ENCODE results near the gene CCDC126.
"Not testable (repeated sequence)": the region's sequence is repeated elsewhere in the genome, so short reads cannot be mapped to it uniquely, and the experiment has no call there.

Gene CCDC126

DNA sequence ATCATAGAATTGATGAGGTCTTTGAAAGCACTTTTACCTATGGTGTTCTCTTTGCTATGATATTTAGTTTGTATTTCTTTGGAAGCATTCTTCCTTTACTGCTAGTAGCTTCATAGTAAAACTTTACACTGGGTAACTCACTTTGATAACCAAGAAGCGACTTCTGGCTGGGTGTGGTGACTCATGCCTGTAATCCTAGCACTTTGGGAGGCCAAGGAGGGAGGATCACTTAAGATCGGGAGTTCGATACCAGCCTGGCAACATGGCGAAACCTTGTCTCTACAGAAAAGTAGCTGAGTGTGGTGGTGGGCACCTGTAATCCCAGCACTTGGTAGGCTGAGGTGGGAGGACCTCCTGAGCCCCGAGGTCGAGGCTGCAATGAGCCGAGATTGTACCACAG, 36.2 kb downstream of the CCDC126 start:
- no peak for ATAC-seq

DNA sequence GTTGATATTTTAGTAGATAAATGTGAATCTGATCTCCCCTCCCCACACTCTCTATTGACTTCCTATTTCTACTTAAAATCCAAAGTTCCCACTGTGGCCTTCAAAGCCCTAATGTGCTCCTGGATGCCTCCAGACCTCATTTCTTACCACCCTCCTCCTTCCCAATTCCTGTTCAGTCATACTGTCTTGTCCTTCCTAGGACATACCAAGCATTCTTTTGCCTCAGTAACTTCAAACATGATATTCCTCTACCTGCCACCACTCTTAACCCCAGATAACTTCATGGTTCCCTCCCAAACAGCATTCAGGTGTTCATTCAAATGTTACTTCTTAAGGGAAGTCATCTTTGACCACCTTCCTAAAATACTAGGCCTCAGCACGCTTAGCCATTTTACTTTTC, 48.6 kb downstream of the CCDC126 start:
- no peak for ATAC-seq

DNA sequence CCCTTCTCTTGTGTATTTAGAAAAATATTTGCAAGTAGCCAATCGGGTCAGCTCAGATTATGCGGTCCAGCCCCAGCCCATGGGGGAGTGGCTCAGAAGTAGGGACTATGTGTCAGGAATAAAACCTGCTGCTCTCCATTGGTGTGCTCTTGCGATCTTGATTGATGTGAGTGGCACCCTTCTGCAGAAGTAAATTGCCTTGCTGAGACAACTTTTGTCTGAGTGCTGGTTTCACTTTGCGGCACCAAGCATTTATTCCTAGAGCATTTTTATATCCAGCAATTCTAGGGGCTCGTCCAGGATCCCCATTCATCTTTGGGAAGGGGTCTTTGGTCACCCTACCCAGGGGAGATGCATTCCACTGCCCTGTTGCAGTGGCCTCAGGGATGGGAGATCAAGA, 56.8 kb downstream of the CCDC126 start:
- no peak for ATAC-seq

DNA sequence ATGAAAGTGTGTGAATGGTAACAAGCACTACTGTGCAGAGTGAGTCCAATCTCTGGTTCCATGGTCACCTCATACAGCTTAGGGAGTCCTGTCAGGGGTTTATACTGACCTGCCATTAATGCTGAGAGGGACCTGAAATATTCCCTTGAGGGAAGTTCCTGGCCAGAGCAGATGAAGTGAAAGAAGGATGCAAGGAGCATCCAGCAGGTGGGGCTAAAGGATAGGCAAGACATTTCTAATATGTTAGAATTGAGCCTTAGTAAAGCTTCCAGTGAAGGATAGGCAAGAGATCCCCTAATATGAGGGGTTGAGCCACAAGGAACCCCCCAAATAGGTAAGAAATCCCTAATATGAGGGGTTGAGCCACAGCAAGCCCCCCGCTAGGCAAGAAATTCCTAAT, 57.3 kb downstream of the CCDC126 start:
- no peak for ATAC-seq

DNA sequence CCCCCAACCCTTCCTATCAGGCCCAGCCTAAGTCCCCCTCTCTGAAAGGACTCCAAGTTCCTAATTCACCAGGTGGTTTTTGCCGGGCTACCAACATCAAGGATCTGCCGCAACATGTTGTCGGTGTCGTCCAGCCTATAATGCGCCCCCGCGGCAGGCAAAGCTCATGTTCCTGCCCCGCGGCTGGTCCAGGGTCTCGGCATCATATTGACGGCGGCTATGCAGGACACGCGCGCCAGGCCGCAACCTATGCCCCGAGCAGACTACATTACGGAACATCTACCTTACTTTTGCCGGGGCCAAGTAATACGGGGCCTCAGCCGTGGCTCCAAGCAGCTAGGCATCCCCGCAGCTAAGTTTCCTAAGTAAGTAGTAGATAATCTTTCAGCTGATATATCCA, 58.3 kb downstream of the CCDC126 start:
- ATAC-seq: no peak

DNA sequence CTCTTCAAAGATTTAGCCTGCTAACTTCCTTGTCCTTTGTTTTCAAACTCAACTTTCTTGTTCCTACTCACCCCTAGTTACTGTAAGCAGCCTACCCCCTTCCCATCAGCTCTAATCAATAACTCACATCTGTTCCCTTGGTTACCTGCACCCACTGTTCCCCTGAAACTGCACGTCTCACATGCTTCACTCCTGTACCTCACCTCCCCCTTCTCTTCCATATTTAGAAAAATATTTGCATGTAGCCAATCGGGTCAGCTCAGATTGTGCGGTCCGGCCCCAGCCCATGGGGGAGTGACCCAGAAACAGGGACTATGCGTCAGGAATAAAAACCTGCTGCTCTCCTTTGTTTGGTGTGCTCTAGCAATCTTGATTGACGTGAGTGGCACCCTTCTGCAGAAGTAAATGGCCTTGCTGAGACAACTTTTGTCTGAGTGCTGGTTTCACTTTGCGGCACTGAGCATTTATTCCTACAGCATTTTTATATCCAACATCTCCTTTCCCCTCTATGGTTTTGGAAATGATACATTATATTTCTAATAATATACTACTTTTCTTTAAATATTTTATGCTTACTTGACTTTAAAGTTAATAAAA, 61.7 kb downstream of the CCDC126 start:
- ATAC-seq: no peak

DNA sequence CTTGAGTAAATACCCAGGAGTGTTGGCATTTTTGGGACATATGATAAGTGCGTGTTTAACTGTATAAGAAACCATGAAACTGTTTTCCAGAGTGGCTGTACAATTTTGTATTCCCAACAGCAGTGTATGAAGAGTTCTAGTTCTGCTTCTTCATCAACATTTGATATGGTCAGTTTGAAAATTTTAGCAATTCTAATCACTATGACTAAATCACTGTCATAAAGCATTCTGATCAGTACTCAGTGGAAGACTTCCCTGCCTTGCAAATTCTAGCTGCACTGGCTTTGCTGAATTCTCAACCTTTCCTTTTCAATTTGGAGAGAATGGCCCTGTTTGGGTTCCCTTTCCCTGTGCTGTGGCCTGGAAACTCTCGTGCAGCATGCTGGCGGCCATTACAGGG, 64.2 kb downstream of the CCDC126 start:
- ATAC-seq: no peak

DNA sequence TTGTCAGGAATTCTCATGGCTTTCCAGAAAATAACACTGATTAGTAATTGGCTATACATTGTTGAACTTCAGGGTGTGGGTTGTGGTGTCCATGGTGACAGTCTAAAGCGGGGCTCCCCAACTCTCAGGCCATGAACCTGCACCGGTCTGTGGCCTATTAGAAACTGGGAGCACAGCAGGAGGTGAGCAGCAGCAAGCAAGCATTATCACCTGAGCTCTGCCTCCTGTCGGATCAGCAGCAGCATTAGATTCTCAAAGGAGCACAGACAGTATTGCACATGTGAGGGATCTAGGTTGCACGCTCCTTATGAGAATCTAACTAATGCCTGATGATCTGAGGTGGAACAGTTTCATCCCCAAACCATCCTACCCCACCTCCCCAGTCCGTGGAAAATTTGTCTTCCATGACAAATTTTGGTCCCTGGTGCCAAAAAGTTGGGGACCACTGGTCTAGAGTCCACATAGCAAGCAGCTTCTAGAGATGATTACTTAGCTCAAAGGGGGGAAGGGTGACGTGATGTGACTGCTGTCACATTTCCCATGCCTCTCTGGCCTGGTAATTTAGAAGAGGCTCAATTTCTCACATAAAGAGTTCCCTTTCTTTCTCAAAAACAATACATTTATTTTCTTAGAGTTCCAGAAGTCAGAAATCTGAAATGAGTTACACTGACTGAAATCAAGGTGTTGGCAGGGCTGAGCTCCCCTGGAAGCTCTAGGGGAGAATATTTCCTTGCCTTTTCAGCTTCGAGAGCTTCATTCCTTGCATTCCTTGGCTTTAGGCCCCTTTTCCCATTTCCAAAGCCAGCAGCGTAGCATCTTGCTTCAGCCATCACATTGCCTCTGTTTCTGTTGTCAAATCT, 65.2 kb downstream of the CCDC126 start:
- no peak for ATAC-seq

DNA sequence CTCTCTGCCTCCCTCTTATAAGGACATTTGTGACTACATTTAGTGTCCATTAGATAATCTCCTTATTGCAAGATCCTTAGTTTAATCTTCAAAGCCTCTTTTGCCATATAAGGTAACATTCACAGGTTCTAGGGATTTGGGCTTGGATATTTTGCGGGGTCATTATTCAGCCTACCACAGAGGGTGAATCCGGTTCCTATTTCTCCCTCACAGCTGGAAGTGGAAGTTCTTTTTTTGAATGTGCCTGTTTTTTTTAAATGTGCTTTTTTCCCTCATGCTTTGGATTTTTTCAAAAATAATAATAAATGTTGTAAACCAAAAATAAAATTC, 65.8 kb downstream of the CCDC126 start:
- ATAC-seq: no peak

DNA sequence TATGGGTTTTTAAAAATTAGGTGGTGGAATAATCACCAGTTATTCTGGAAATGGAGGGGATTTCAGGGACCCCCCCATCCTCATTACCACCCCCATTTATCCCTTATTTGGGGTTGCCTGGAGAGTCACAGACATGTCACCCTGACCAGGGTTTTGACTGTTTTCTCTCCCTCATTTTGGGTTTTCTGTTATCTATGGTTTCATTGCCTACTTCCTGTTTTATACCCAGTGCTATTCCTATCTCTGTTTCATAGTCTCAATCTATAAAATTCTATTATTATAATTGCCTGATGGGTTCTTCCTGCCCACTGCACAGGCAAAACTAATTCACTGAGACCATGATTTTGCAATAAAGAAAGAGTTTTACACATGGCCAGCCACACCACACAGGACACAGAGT, 66.9 kb downstream of the CCDC126 start:
- ATAC-seq: no peak

DNA sequence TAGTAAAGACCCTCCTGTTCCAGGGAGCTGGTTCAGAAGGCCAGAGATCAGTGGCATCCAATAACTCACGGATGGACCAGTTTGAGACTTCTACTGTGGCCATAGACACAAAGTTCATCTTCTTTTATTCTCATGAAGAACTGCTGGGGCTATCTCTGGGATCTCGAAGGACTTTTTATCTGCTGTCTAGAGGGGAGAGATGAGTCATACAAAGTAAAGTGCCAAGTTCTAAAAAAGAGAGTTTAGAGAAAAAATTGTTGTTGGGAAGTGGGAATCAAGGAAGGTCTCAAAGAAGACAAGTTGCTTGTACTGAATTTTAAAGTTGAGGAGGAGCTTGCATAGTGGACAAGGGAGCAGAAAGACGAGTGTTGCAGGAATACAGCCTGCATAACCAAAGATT, 74.9 kb downstream of the CCDC126 start:
- no peak for ATAC-seq

DNA sequence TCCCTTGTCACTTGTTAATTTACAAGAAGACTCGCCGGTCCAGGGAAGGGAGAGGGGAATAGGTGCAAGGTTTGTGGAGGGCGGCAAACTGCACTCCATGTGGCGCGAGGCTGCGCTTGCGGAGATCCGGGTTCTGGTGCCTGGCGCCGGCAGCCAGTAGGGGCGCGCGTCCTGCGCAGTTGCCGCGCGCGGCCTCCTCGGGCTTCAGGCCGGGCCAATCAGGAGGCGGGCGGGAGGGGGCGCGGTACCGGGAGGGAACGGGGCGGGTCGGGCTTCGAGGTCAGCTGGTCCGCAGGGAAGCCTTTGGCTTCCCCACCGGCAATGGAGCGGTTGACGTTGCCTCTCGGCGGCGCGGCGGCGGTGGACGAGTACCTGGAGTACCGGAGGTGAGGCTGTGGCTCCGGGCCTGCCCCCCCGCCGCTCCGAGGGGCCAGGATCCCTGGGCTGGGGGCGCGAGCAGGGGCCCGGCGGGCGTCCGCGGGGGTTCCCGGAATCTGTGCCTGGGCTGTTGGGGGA, 82.8 kb downstream of the CCDC126 start, which contains the start of gene FAM221A:
Gene FAM221A (plus strand): TSS at position 302 of the 516 bp plus-strand sequence. CDS start 20 bp downstream, at position 322.
- peak; percentile 96 to 98 for ATAC-seq

DNA sequence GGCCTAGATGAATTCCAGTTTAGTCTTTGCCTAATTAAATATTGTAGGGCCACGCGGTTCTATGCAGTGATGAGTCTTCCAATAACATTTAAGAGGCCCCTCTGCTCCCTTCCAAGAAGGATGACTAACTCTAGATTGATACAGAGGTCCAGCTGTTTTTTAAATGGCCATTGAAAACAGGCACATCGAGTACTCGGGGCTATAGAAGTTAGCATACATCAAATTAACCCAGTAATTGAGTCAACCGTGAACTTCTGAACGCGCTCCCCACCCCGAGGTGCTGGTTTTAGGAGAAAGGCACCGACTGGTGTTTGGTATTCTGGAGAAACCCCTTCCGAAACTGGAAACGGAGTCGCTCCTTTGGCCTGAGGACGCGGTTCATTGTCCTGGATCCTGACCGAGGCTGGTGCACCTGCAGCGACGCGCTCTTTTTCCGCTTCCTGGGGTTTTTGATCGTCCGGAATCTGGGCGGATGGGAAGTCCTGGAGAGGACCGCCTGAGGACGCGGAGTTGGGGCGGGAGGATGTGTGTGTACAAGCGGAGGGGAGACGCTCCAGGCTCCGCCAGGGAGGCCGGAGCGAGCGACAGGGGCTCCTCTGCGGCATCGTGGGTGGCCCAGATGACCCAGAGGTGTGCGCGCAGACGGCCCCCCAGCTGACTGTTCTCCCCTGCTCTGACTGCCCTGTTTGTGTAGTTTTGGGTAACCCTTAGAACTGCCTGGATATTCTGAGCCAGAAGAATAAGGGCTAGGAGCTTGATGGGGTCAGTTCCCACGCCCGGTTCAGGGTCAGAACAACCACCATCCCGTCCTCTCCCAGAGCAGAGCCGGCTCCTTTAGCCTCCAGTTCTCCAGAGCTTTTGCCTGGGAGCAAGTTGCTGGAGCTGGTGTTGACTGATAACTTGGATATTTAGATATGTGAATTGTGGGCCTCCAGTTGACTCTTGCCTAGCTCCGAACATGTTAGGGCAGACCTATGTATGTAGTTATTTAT, 83.5 kb downstream of the CCDC126 start:
- ATAC-seq: peak; percentile 39 to 52

DNA sequence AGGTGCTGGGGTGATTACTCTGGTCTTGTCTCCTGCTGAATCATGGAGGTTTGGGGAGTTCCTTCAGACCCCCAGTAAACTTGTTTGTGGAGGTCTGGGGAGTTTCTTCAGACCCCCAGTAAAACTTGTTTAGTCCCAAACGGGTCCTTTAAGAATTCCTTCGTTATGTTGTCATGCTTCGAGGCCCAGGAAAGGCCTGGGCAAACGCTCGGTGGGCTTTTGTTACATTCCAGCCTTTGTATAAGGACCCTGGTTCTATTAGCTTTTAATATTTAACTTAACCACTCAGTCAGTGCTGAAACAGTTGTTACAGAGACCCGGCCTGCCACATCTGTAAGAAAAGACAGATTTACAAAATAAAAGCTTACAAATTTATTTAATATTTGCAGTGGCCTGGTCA, 86.9 kb downstream of the CCDC126 start:
- not testable (repeated sequence) for ATAC-seq

DNA sequence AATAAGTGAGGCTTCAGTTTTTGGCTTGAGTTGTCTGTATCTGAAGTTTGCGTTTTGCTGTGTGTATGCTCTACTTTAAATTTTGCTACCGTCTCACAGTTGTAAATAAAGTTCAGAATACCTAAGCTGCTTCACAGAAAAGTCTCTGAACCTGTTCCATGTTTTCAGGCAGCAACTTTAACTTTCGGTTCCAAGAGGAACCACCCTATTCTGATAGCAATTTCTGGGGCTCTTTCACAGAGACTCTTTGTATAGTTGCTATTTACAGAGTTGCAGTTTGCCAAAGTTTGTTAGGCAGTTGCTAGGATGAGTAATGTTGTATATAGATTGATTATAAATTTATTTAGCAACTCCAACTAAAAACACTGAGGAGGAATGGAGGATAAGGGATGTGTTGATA, 88.5 kb downstream of the CCDC126 start:
- no peak for ATAC-seq

DNA sequence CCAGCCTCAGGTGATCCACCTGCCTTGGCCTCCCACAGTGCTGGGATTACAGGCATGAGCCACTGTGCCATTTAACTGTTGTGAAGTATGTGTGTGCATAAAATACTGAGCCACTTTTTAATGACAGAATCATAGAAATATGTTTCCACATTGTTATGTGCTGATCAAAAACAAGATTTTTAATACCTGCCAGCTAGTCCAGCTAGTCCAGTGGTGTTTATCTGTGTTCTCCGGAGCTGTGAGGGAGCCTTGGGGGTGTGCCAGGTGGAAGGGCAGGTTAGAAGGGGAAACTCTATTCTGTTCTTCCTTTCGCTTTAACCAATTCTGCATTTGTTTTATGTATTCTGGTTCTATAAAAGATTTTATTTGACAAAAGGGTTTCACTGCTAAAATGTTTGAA, 89.8 kb downstream of the CCDC126 start:
- ATAC-seq: no peak

DNA sequence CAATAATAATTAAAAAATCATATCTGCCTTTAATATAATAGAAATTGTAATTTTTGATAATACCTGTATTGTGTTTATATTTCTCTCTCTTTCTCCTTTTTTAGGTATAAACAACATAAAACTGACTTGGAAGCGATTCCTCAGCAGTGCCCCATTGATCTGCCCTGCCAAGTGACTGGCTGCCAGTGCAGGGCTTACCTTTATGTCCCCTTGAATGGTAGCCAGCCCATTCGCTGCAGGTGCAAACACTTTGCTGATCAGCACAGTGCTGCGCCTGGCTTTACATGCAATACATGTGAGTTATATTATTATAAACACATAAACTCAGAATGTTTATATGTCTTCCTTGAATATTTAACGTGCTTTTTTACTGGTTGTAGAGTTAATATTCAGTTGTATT, 92.0 kb downstream of the CCDC126 start:
- ATAC-seq: no peak

DNA sequence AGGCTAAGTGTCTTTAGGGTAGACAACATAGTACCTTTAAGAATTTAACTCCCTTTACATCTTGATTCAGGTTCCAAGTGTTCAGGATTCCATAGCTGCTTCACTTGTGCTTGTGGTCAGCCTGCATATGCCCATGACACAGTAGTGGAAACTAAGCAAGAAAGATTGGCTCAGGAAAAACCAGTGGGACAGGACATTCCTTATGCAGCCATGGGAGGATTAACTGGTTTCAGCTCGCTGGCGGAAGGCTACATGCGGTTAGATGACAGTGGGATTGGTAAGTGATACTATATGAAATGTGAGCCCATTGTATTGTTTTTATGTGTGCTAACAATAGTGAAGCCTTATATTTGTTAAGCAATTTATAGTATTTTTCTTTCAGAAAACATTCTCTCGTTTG, 94.1 kb downstream of the CCDC126 start:
- no peak for ATAC-seq

DNA sequence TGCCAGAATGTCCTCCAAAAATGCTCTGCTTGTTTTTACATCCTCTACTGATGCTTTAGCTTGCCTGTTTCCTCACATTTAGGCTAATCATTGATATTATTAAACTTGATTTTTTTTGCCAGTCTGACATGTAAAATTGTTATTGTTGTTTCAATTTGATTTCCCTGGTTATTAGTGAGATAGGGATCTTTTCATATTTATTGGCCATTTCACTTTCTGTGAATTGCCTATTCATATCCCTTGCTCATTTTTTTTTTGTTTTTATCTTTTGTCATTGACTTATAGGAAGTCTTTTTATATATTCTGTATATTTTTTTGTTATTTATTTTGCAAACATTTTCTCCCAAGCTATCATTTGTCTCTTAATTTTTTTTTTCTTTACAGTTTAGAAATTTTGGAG, 96.0 kb downstream of the CCDC126 start:
- no peak for ATAC-seq
